Femur (tissue), 1 donor: Measurements from ENCODE around the gene LRP11.
A peak's percentile ranks its signal among the peaks of the same experiment; 100 is the strongest.
"Not testable (repeated sequence)": the region's sequence is repeated elsewhere in the genome, so short reads cannot be mapped to it uniquely, and the experiment has no call there.

Experiments used
- DNase-seq: peaks from one replicate; pipeline ENCODE4 v3.0.0-alpha.2; 2017

LRP11 gene

GRCh38 chr6:149863698-149864577, at the start of gene LRP11:
LRP11 (minus strand) TSS chr6:149864359; CDS start chr6:149864020, 339 bp downstream.
- peak; percentile 86 for DNase-seq

- DNase-seq: no peak
Observed at GRCh38 chr6:149913540-149914240, 49.5 kb upstream of the LRP11 start.

- DNase-seq: no peak
Observed at GRCh38 chr6:149913085-149913484, 48.9 kb upstream of the LRP11 start.

- DNase-seq: not testable (repeated sequence)
Observed at GRCh38 chr6:149912680-149913079, 48.5 kb upstream of the LRP11 start.

GRCh38 chr6:149910721-149911151, 46.6 kb upstream of the LRP11 start:
- DNase-seq: no peak

- no peak for DNase-seq
Observed at GRCh38 chr6:149909701-149910470, 45.7 kb upstream of the LRP11 start.

- DNase-seq: not testable (repeated sequence)
Observed at GRCh38 chr6:149908480-149908879, 44.3 kb upstream of the LRP11 start.

- DNase-seq: no peak
Observed at GRCh38 chr6:149907317-149907716, 43.2 kb upstream of the LRP11 start.

- no peak for DNase-seq
Observed at GRCh38 chr6:149906405-149906804, 42.2 kb upstream of the LRP11 start.

- no peak for DNase-seq
Observed at GRCh38 chr6:149905911-149906371, 41.8 kb upstream of the LRP11 start.

- no peak for DNase-seq
Observed at GRCh38 chr6:149905371-149905910, 41.3 kb upstream of the LRP11 start.

GRCh38 chr6:149904661-149905370, 40.7 kb upstream of the LRP11 start:
- no peak for DNase-seq

GRCh38 chr6:149903938-149904611, 39.9 kb upstream of the LRP11 start:
- no peak for DNase-seq

- no peak for DNase-seq
Observed at GRCh38 chr6:149901444-149902140, 37.4 kb upstream of the LRP11 start.

GRCh38 chr6:149900620-149901443, 36.7 kb upstream of the LRP11 start:
- no peak for DNase-seq

GRCh38 chr6:149899926-149900619, 35.9 kb upstream of the LRP11 start:
- DNase-seq: no peak

GRCh38 chr6:149899486-149899885, 35.3 kb upstream of the LRP11 start:
- no peak for DNase-seq

GRCh38 chr6:149898966-149899365, 34.8 kb upstream of the LRP11 start:
- DNase-seq: no peak
